OCI-LY7 (cell line): ENCODE results near the gene MTA3. TPM values are rescaled to one million over a fixed set of nuclear protein-coding genes. Genes with fewer than 3 reads are reported as not detected.

ENCODE experiments used
- BruUV-seq: library from RNA; stranded (reverse); fragments of 400-500 nt; replicated peaks from 2 replicates; lab custom pipeline; 2021; lab: Mats Ljungman, UMichigan
- CTCF ChIA-PET: fragments of 300-600 bp; sonication (Branson Sonifier 250); formaldehyde crosslinking; loops from one replicate; lab custom pipeline; 2022; ENCODE audit warnings: antibody characterized with exemption; ENCODE audit not compliant: unreplicated experiment; lab: Charles Lee
- POLR2A ChIA-PET: fragments of 300-600 bp; sonication (Branson Sonifier 250); formaldehyde crosslinking; loops from one replicate; lab custom pipeline; 2022; ENCODE audit warnings: antibody characterized with exemption; lab: Charles Lee
- DNase-seq: peaks from one replicate; pipeline ENCODE4 v3.0.0-alpha.2; 2015; ENCODE audit warnings: low spot score
- H2AFZ ChIP-seq: fragments of 200-600 bp; sonication (generic), shearing (Covaris generic); 2 replicates; pipeline ENCODE4 v1.6.1; 2014; ENCODE audit warnings: mild to moderate bottlenecking, antibody characterized with exemption, low read length, moderate library complexity
- H3K27ac ChIP-seq: fragments of 200-600 bp; sonication (generic); 2 replicates; pipeline ENCODE4 v1.5.1; 2014; ENCODE audit warnings: mixed run types, low read depth, mild to moderate bottlenecking, moderate library complexity, low read length, inconsistent platforms; ENCODE audit not compliant: poor library complexity, severe bottlenecking
- H3K36me3 ChIP-seq: fragments of 200-600 bp; sonication (generic); 2 replicates; pipeline ENCODE4 v1.6.1; 2014; ENCODE audit warnings: mild to moderate bottlenecking, antibody characterized with exemption, low read length, moderate library complexity, mixed read lengths; ENCODE audit not compliant: insufficient read depth
- H3K4me1 ChIP-seq: fragments of 200-600 bp; sonication (generic); 2 replicates; pipeline ENCODE4 v1.5.1; 2014; ENCODE audit warnings: mild to moderate bottlenecking, low read length; ENCODE audit not compliant: insufficient read depth, poor library complexity, severe bottlenecking
- H3K4me2 ChIP-seq: fragments of 200-600 bp; sonication (generic); 2 replicates; pipeline ENCODE4 v1.6.1; 2014; ENCODE audit warnings: mild to moderate bottlenecking, low read length
- H3K4me3 ChIP-seq: fragments of 200-600 bp; sonication (generic); 2 replicates; pipeline ENCODE4 v1.5.1; 2014; ENCODE audit warnings: mild to moderate bottlenecking, low read depth, low read length; ENCODE audit not compliant: poor library complexity, severe bottlenecking
- H3K79me2 ChIP-seq: fragments of 200-600 bp; sonication (generic); 2 replicates; pipeline ENCODE4 v1.6.1; 2016; ENCODE audit warnings: low read depth, mild to moderate bottlenecking, low read length, moderate library complexity, mixed read lengths; ENCODE audit not compliant: insufficient read depth
- H3K9me2 ChIP-seq: fragments of 200-600 bp; sonication (generic); 2 replicates; pipeline ENCODE4 v1.6.1; 2016; ENCODE audit warnings: mild to moderate bottlenecking, low read length, mixed read lengths; ENCODE audit not compliant: insufficient read depth
- H3K9me3 ChIP-seq: fragments of 200-600 bp; sonication (generic); 2 replicates; pipeline ENCODE4 v1.6.1; 2014; ENCODE audit warnings: mild to moderate bottlenecking, mixed run types, low read length, mixed read lengths
- H4K20me1 ChIP-seq: fragments of 200-600 bp; sonication (generic); 2 replicates; pipeline ENCODE4 v1.6.1; 2014; ENCODE audit warnings: mild to moderate bottlenecking, antibody characterized with exemption, low read length, moderate library complexity, mixed read lengths; ENCODE audit not compliant: insufficient read depth
- CTCF ChIP-seq: fragments of 200-600 bp; sonication (generic); conservative IDR thresholded peaks from 2 replicates; pipeline ENCODE4 v1.5.1; 2014; ENCODE audit warnings: mild to moderate bottlenecking, antibody characterized with exemption, low read length, moderate library complexity, mixed read lengths
- EZH2phosphoT487 ChIP-seq: fragments of 200-600 bp; sonication (generic); IDR thresholded peaks from 2 replicates; pipeline ENCODE4 v1.6.1; 2018; ENCODE audit warnings: low read depth, borderline replicate concordance, mild to moderate bottlenecking, mixed run types, antibody characterized with exemption, low read length, moderate library complexity, mixed read lengths
- intact Hi-C: fragments of 100-400 bp; cut with micrococcal nuclease; formaldehyde crosslinking; loops from one replicate; pipeline ENCODE4 v1.10.0; 2022; ENCODE audit not compliant: unreplicated experiment
- total RNA-seq, 2 experiments: library from RNA; depleted of rRNA in 1 of 2; stranded (reverse); fragments of >200 nt in 1 of 2; shearing (Covaris generic) in 1 of 2; gene quantifications; 2 replicates each; pipeline ENCODE4 v1.2.3, GENCODE V29; 2014 to 2022

MTA3 gene
- total RNA-seq, 2 experiments from 2014 or later, result 72.7 to 205 TPM

DNA sequence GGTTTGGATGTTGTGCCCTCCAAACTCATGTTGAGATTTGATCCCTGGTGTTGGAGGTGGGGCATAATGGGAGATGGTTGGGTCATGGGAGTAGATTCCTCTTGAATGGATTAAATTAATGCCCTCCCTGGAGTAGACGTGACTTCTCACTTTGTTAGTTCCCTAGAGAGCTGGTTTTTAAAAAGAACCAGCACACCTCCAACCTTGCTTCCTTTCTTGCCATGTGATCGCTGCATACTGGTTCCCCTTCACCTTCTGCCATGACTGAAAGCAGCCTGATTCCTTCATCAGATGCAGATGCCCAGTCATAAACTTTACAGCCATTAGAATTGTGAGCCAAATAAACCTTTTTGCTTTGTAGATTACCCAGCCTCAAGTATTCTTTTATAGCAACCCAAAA, 21.7 kb downstream of the MTA3 start:
- BruUV-seq, result no TSS peak
- H3K79me2 ChIP-seq, result peaks cover 93% of the 10 kb centered on the region
- H3K4me2 ChIP-seq, result no peak overlapping the region
- intact Hi-C loops, result no loop called here
- POLR2A ChIA-PET, result no interaction called here
- H3K4me3 ChIP-seq, result no peak overlapping the region
- CTCF ChIA-PET, result no interaction called here
- H3K9me3 ChIP-seq, result no peaks in the 10 kb centered on the region
- peaks cover 6% of the 10 kb centered on the region for H3K4me1 ChIP-seq
- DNase-seq, result no peak
- no peaks in the 10 kb centered on the region for H3K9me2 ChIP-seq
- H4K20me1 ChIP-seq, result peaks cover 6% of the 10 kb centered on the region; the same call in 1 of the 2 replicates
- TF ChIP-seq CTCF, result no peak
- no peak for TF ChIP-seq EZH2phosphoT487
- peaks cover 89% of the 10 kb centered on the region for H3K36me3 ChIP-seq
- no peak overlapping the region for H3K27ac ChIP-seq
- H2AFZ ChIP-seq, result no peak overlapping the region

GRCh38 chr2:42593282-42593681, 24.9 kb downstream of the MTA3 start:
- BruUV-seq, result no TSS peak
- Histone ChIP-seq H3K27ac (no peak overlapping the region), H3K4me3 (no peak overlapping the region), H4K20me1 (peaks cover 2% of the 10 kb centered on the region; the same call in 1 of the 2 replicates), H3K36me3 (peaks cover 78% of the 10 kb centered on the region), H3K79me2 (peaks cover 96% of the 10 kb centered on the region), H3K9me3 (no peaks in the 10 kb centered on the region), H2AFZ (no peak overlapping the region), H3K4me2 (no peak overlapping the region), H3K9me2 (no peaks in the 10 kb centered on the region), H3K4me1 (peaks cover 14% of the 10 kb centered on the region)
- intact Hi-C loops, result no loop called here
- DNase-seq, result no peak
- ChIA-PET CTCF (no interaction called here), POLR2A (no interaction called here)
- no peak for TF ChIP-seq CTCF
- no peak for TF ChIP-seq EZH2phosphoT487

- Histone ChIP-seq H3K4me1 (peaks cover 43% of the 10 kb centered on the region), H3K4me3 (peak overlapping the region; percentile 48), H2AFZ (no peak overlapping the region), H3K27ac (peak overlapping the region; percentile 82), H3K9me2 (no peaks in the 10 kb centered on the region), H3K36me3 (peaks cover 70% of the 10 kb centered on the region), H3K79me2 (peaks cover 97% of the 10 kb centered on the region), H4K20me1 (0 out of 2 replicates have a peak, but pooled peaks cover 14% of the 10 kb centered on the region), H3K4me2 (peak overlapping the region; percentile 79), H3K9me3 (no peaks in the 10 kb centered on the region)
- TF ChIP-seq EZH2phosphoT487 (no peak), CTCF (peak; percentile 73)
- CTCF ChIA-PET, result interaction anchor here (0.5 kb wide), 1 partner anchor 75 kb away, joined by 3 read pairs; no protein-coding TSS in a partner anchor
- intact Hi-C loops, result loop anchor here (1.0 to 2.0 kb wide), 3 partner anchors 30 to 103 kb away; partner anchors contain the start of gene MTA3
- BruUV-seq, result no TSS peak
- POLR2A ChIA-PET, result interaction anchor here (0.6 to 3.0 kb wide), 4 partner anchors 11 to 82 kb away, joined by 3 to 10 read pairs (median 6); no protein-coding TSS in a partner anchor
- DNase-seq, result peak; percentile 68
These were observed 30.2 kb downstream of the MTA3 start for GRCh38 chr2:42598656-42599055.
